GM12892 (cell line): ENCODE measurements around the gene MGA.

Experiments
- DNase-seq: peaks from one replicate; pipeline ENCODE4 v3.0.0; 2011; ENCODE audit not compliant: insufficient read length
- FAIRE-seq: peaks from 2 replicates; lab custom pipeline; 2011; peaks lifted over from hg19 to GRCh38; lab: Jason Lieb, UNC
- POLR2A ChIP-seq: IDR thresholded peaks from 2 replicates; pipeline ENCODE4 v1.6.1; 2011; ENCODE audit warnings: low read depth, low read length, control low read depth
- POLR2AphosphoS5 ChIP-seq: IDR thresholded peaks from 2 replicates; pipeline ENCODE4 v1.6.1; 2011; ENCODE audit warnings: low read depth, low read length, control low read depth
- TAF1 ChIP-seq: IDR thresholded peaks from 2 replicates; pipeline ENCODE4 v1.6.1; 2011; ENCODE audit warnings: low read depth, mild to moderate bottlenecking, control low read depth, low read length, borderline replicate concordance

Gene MGA

GRCh38 chr15:41790756-41791546, 130.7 kb downstream of the MGA start:
- DNase-seq (no peak), FAIRE-seq (no peak)
- TF ChIP-seq TAF1: no peak
- TF ChIP-seq POLR2A: no peak
- no peak for TF ChIP-seq POLR2AphosphoS5

- FAIRE-seq (no peak), DNase-seq (no peak)
- TF ChIP-seq POLR2AphosphoS5: no peak
- TF ChIP-seq POLR2A: no peak
- TF ChIP-seq TAF1: no peak
These were observed 131.3 kb downstream of the MGA start for GRCh38 chr15:41791547-41791937.

GRCh38 chr15:41792000-41792637, 131.9 kb downstream of the MGA start:
- no peak for TF ChIP-seq POLR2A
- TF ChIP-seq TAF1: no peak
- no peak for TF ChIP-seq POLR2AphosphoS5
- DNase-seq: no peak
- no peak for FAIRE-seq

DNA sequence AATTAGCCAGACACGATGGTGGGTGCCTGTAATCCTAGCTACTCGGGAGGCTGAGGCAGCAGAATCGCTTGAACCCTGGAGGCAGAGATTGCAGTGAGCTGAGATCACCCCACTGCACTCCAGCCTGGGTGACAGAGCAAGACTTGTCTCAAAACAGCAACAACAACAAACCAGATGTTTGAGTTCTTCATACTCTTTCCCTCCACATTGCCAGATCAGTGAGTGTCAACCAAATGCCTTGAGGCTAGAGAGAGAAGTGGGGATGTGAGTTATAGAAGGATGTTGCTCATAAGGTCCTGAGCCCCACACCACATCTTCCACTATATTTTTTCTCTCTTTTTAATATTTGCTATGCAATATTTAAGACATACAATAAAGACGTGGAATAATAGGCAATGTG, 133.9 kb downstream of the MGA start:
- FAIRE-seq (no peak), DNase-seq (no peak)
- TF ChIP-seq POLR2A (no peak), POLR2AphosphoS5 (no peak), TAF1 (no peak)

DNA sequence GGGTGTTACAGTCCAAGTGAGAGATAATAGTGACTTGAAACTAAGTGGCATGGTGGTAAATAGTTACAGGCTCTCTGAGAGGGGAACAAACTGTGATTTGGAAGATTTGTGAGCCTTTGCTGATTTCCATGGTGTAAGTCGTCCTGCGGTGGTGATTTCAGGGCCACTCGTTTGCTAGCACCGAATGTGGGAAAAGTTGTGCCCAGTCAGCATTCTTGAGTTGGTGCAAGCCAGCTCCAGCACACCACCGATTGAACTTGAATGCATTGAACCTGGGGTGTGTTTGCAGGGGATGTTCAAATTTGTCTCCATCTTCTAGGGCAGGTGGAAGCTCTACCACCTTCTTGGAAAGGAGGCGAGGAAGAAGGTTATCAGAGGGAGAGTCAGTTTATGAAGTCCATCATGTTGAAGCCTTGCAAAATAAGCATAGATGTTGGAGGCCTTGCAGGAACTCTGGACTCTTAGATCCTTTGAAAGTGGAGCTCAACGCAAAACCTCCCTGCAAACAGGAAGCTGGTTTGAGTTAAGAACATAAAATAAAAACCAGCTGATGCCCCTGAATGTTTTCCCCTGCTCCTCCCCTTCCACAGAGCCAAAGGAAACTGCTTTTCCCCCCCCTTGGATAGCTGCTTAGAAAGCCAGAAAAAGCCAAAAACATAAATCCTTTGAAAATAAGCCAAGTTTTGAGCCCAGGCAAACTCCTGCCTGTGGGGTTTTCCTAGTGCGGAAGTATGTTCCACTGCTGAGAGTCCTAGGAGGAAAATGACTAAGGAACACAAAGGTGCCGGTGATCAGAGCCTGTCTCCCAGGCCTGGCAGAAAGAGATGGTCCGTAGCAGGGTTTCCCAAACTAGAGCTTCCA, 136.0 kb downstream of the MGA start:
- DNase-seq (no peak), FAIRE-seq (no peak)
- TF ChIP-seq POLR2AphosphoS5 (no peak), TAF1 (no peak), POLR2A (no peak)

GRCh38 chr15:41797201-41797944, 137.2 kb downstream of the MGA start:
- FAIRE-seq: no peak
- DNase-seq: no peak
- TF ChIP-seq POLR2A: no peak
- TF ChIP-seq POLR2AphosphoS5: no peak
- TF ChIP-seq TAF1: no peak

- no peak for FAIRE-seq
- no peak for TF ChIP-seq TAF1
- TF ChIP-seq POLR2A: no peak
- no peak for TF ChIP-seq POLR2AphosphoS5
- no peak for DNase-seq
These were observed 138.6 kb downstream of the MGA start for GRCh38 chr15:41798607-41799487.

- DNase-seq: no peak
- peak; percentile 61 for FAIRE-seq
- TF ChIP-seq POLR2A: no peak
- TF ChIP-seq TAF1: no peak
- TF ChIP-seq POLR2AphosphoS5: no peak
These were observed 139.2 kb downstream of the MGA start for GRCh38 chr15:41799488-41799805.

DNA sequence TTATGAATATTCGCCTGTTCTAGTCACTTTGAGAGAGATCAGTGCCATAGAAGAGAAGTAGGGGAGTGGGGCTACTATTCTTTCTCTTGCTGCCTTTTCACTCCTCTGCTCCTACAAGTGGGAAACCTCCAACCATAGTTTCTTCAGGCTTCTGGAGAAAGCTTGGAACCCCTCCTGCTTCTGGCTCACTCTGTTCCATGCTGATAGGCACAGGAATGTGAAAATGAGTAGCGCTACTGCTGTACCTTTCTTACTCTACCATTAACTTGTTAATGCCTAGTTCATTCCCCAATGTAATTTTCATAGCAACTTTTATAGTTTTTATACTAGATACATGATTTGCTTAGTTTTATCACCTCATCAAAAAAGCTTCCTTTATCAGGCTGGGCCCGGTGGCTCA, 141.0 kb downstream of the MGA start:
- FAIRE-seq (no peak), DNase-seq (no peak)
- no peak for TF ChIP-seq POLR2A
- no peak for TF ChIP-seq POLR2AphosphoS5
- TF ChIP-seq TAF1: no peak

GRCh38 chr15:41801850-41802455, 141.7 kb downstream of the MGA start:
- DNase-seq: no peak
- no peak for FAIRE-seq

GRCh38 chr15:41804361-41804760, 144.2 kb downstream of the MGA start:
- FAIRE-seq (no peak), DNase-seq (no peak)
- TF ChIP-seq TAF1 (no peak), POLR2AphosphoS5 (no peak), POLR2A (no peak)

More at GRCh38 chr15:41801850-41802455, 141.7 kb downstream of the MGA start:
- TF ChIP-seq POLR2A (no peak), TAF1 (no peak), POLR2AphosphoS5 (no peak)
